Activated gamma-delta T cell treated with anti-CD3 and anti-CD28 coated beads, Interleukin-2, amount 50 U/mL, for 16 hours (primary cell): ENCODE measurements around the gene PTPRN.

ENCODE experiments used
- DNase-seq: peaks from one replicate; pipeline ENCODE4 v3.0.0-alpha.2; 2020; ENCODE audit warnings: low read depth

The PTPRN gene

DNA sequence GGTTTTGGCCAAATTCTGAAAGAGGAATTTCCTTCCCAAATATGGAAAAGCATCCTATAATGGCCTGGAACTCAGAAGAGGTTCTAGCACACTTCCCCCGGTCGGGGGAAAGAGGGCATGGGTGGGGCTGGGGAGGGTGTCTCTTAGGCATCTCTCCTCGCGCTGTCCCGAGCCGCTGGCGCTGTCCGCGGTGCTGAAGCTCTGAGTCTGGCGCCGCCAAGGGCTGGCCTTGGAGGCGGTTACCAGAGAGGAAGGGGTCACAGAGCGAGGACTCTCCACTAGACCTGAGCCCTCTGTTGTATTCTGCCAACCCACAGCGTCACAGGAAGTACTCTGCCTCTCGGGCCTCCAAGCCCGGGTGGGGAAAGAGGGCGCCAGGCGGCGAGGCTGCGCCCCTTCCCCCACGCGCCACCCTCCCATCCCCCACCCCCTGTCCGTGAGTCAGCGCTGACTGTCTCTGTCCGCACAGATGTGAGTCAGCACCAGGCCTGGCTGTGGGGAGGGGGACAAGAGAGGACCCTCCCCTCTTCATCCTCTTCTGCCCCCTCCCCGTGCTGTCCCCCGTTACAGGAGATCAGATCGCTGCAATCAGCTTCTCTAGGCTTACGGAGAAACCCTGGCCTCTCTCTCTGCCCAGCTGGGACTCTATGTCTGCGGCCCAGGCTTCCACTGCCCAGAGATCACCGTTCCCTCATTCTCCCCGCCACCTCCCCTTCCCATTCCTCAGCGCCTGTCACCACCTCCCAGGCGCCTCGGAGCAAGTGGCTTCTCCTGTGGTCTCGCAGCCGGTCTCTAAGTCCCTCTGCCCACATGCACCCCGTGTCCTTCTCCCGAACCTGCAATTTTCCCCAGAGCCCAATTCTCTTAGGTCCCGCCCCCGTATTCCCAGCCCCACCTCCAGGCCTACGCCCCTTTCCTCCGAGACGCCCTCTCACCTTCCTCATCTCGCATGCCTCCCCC, 779 bp downstream of the PTPRN start:
- peak; percentile 43 for DNase-seq

DNA sequence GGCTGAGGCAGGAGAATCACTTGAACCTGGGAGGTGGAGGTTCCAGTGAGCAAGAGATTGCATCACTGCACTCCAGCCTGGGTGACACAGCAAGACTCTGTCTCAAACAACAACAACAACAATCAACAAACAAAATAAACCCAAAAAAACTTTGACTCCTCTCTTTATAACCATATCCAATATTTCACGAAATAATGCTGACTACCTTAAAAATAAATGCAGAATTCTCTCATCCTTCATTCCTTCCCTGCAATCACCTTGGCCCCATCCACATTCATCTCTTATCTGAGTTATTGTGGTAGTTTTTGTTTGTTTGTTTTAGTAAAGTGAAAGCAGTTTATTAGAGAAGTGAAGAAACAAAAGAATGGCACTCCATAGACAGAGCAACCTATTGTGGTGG, 3.2 kb downstream of the PTPRN start:
- DNase-seq = no peak

DNA sequence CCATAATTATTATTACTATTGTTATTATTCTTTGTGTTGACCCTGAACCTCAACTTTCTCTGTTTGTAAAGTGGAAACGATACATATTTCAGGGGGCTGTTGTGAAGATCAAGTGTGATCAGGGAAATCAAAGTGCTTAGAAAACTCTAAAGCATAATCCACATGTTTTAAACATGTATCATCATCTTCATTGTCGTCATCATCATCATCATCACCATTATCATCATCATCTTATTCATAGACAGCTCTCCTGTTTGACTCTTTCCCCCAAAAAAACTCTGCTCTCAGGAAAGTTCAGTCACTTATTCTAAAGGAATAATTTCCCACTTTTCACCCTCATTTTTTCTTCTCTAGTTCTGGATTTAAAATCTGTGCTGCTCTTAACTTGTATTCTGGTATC, 5.0 kb downstream of the PTPRN start:
- no peak for DNase-seq

DNA sequence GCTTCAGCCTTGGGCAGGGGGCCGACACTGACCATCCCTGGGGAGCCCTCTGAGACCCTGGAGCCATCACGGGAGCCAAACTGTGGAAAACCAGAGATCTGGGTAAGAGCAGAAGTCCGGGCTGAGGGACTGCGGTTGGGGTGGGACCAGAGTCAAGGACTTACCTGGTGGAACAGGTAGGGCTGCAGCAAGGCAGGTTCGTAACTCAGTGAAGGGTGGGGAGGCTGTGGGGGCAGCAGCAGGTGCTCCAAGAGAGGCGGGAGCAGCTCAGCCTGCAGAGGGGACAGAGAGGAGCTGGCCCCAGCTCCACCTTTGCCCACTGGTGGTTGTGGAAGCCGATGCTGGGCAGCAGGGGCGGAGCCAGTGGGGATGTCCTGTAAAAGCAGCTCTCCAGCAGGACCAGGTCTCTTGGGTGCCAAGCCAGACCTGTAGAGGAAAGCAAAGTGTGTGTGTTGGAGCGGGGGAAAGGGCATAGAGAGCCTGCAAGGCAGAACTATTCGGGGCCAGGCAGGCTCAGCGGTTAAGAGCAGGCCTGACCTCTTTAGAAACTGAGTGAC, 6.7 kb downstream of the PTPRN start:
- no peak for DNase-seq

DNA sequence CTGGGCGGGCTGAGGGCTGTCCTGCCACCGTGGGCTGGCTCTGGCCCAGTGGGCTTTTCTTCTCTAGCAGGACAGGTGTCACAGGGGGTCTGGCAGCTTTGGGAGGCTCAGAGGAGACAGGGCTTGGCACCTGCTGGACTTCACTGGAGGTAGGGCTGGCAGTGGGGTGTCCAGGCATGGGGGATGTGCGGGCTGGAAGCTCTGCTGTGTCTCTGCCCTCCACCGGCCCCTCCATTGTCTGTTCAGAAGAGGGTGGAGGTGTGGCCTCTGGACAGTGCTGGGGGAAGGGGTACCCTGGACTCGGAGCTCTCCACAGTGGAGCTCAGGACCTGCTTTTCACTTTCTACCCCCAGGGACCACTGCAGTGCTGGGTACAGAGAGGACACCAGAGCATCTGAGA, 9.2 kb downstream of the PTPRN start:
- DNase-seq = no peak

DNA sequence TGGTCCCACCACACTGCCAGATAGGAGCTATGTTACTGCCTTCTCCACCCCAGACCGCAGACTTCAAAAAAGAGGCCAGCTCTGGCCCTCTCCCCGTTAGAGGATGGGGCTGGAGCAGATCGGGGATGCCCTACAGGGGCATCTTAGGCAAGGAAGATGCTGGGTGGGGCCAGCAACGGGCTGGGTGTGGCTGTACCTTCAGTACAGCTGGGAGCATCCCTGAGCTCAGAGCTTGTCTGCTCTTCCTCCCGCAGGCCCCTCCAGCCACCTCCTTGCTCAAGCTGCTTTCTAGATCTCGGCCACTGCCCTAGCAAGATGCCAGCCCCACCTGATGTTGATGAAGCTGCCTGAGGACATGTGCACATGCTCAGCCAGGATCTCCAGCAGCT, 9.8 kb downstream of the PTPRN start:
- DNase-seq = no peak

DNA sequence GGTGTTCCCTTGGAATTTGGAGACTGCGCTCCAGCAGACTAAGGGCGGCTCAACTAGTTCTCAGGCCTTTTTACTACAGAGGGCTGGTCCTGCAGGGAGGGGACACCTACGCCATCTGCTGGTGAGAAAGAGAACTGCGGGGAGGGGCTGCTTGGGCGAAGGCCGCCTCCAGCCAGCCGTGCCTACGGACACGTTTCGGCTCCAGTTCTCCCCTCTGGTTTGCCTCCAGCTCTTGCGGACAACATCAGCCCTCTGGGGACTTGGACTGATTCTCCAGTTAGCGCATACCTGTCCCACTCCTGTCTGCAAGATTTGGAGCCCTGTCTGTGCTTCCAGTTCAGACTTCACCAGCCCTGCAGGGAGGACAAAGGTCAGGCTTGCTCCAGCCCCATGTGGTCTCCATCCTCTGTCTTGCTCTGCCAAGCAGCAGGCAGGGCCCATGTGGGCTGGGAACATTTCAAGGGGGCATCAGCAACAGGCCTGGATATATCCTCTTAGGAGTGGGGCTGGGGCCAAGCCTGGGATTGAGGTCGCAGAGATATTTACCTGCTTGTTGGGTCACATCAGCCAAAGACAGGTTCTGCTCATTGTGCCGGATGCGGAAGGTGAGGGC, 10.3 kb downstream of the PTPRN start:
- peak; percentile 89 for DNase-seq

DNA sequence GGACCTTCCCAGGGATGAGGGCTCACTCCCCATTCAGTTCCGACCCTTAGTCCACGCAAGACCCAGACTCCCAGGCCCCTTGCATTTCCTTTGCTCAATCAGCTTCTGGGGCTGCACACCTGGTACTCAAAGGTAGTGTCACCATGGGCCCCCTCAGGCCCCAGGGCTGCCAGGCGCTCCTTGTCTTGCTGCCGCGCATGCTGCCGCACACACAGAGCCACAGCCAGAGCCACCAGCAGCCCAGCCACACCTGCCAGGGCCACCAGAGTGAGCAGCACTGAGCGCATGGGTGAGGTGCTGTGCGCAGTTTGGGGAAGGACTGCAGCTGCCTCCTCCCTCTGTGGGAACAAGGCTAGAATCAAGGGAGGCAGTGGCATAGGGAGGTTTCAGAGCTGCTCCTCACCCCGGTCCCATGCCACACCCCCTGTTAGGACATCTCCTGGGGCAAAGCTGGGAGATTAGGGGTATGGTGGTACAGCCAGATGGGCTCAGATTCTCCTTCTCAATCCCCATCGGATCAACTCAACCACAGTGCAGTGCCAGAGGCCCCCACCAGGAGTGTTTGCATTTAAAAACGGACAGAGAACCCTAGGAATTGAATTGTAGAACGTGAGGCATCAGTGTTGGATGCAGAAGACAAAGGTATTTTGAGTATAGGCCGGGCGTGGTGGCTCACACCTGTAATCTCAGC, 11.3 kb downstream of the PTPRN start:
- no peak for DNase-seq

DNA sequence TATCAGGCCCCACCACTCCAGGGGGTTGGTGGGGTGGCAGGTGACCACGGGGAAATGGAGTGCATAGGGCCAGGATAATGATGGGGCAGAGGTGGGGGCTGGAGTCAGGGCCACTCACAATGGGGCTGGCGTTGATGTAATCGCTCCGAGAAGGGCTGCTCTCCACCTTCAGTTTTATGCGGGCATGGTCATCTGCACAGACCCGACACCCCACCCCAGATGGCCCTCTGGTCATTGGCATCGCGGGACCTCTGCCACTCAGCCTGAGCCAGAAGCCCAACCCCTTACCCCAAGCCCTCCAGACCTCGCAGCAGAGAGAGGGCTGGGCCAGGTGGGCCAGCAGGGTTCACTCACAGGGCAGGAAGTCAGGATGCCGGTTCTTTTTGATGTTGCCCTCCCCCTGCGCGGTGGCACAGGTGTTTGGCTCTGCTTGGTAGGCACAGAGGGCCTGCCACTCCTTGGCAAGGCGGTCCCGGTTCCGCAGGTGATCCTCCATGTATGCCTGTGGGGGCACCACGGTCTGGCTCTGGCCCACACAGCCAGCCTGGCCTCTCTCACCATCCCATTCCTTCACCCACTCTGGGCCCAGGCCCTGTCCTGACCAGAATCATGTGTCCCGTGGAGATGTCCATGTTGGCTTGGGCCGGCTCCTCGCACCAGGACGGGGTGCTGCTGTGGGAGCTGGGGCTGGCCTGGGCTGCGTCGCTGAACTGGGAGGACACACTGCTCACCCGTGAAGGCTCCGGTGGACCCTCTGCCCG, 12.4 kb downstream of the PTPRN start:
- no peak for DNase-seq

DNA sequence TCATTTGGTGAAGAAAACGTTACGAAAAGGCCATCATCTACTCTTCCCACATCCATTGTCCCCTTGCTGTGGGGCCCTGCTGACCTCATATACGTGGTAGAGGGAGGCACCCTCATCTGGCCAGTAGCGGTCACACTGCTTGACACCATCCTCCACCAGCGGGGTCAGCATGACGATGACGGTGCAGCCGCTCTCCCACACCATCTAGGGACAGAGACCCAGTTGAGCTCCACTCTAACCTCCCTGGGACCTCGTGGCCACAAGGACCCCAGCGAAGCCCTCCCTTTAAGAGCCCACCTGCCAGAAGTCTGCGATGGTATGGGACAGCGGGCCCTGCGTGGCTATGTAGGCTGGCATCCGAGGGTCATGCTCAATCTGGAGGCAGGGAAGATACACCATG, 13.1 kb downstream of the PTPRN start:
- no peak for DNase-seq

DNA sequence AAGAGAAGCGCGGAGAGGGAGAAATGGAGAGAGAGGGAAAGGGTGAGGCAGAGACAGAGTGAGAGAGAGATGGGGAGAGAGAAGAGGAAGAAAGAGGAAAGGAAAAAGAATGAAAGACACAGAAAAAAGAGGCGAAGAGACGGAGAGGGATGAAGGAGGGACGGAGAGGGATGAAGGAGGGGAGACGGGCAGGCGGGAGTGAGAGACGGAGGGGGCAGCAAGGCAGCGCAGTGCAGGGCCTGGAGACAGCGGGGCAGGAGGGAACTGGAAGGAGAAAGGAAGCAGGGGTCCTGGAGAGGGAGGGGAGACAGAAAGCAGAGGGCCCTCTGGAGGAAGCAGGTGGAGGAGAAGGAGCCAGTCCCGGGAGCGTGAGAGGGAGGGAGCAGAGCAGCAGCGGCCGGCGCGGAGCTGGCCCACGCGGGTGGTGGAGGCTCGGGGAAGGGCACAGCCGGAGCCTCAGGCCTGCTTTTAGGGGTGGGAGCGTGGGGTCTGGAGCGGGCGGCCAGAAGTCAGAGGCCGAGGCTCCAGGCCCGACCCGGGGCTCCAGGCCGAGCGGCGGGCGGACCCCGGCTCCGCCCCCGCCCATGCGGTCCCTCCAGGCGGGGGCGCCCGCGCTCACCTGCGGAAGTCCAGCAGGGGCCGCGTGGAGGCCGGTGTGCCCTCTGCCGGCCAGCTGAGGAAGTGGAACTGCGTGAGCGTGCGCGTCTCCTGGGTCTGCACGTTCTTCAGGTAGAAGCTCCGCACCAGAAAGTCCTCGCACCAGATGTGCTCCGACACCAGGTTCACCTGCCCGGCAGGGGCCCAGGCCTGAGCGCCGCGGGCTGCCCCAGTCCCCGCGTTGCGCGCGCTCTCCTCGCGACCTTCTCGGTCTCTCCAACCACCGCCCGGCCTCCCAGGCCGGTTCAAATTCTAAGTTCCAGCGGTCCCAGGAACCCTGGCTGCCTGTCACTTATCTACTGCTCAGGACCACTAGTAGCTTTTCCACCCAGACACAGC, 14.5 kb downstream of the PTPRN start:
- DNase-seq = peak; percentile 84

DNA sequence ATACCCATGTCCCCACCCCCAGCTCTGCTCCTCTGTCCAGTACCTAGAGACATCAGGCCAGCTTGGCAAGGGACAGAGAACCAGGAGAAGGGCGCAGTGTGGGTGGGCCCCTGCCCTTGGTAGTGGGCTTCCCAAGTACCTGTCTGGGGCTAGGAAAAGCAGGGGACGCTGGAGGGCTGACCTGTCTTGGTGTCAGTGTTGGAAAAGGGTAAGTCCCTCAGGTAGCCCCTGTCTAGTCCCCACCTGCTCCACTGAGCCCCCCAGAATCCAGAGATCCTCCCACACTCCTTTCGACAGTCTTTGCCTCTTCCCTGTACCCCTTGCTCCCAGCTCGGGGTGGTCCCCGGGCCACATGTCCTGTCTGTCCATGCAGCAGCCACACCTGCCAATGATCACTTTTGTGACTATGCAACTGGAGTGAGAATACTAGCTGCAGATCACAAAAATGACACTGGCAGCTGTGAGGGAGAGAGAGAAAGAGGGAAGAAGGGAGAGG, 15.4 kb downstream of the PTPRN start:
- no peak for DNase-seq

DNA sequence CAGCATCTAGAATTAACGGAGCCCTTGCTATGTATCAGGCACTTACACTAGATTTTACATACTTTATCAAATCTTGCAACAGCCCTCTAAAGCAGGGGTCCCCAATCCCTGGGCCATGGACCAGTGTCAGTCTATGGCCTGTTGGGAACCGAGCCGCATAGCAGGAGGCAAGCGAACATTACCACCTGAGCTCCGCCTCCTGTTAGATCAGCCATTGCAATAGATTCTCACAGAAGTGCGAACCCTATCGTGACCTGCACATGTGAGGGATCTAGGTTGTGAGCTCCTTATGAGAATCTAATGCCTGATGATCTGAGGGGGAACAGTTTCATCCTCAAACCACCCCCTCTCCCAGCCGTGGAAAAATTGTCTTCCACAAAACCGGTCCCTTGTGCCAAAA, 16.6 kb downstream of the PTPRN start:
- no peak for DNase-seq

DNA sequence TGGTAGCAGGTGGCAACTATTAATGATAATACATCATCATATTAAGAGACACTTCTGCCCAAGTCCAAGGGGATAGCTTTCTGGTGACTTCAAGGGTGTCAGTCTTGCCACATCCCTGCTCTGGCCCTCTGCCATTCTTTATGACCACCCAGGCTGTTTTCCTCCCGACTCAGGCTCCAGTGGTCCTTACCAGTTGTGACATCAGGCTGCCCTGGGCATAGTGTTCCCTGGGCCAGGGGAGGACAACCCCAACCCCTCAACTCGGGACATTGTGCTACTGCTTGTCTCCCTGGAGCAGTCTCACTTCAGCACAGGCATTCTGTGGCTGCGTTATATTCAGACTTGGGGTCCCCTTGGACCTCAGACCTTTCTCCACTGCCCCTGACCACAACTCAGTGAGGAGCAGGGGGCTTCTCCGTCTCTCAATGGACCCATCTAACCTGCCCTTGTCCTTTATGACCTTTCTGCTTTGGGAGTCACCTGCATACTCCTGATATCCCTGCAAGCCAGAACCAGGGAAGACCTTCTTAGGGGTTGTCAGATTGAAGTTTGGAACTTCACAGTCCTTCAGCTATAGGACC, 17.2 kb downstream of the PTPRN start:
- no peak for DNase-seq

DNA sequence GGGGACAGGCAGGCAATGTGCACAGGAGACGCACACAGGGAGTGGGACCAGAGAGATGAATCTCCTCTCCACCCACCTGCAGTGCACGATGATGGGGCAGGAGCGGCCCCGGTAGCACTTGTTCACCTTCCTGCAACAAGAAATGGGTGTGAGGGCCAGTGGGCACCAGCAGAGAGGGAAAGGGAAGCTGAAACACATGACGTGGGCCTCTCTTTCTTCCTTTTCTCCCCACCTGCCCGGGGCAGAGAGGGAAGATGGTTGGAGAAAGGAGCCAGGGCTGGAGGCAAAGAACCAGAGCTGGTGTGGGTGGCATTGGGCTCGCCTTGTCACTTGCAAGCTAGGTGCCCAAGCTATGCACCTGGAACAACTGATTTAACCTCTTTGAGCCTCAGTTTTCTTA, 17.8 kb downstream of the PTPRN start:
- DNase-seq = no peak

DNA sequence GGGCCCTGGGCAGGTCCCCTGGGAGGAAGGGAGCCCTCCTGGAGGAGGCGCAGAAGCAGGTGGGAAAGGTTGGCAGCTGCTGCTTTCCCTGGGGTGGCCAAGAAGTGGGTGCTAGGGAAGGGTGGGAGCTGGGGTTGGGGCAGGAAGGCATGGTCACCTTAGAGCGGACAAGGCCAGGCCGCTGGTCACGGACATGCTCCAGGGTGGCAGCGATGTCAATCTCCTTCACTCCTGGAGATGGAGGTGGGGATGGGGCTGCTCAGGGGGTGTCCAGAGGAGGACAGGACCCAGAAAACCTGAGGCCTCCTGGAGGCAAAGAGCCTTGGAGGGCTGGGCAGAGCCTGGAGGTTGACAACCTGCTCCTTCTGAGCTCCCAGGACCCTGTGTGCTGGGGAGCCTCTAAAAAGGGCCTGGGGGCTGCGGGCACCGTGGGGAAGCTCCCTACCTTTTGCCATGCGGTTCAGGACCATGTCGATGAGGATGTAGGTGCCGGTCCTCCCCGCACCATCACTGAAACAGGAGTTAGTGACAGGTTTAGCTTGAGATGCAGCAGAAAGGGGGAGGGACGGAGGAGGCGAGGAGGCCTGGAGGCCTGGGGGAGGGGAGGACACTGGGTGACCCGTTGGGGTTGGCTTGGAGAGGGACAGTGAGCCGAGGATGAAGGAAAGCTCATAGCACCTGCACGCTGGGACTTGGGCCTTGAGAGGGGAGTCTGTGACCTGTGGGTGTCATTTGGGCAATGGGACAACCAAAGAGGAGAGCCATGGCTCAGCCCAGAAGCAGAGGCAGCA, 18.6 kb downstream of the PTPRN start:
- no peak for DNase-seq

DNA sequence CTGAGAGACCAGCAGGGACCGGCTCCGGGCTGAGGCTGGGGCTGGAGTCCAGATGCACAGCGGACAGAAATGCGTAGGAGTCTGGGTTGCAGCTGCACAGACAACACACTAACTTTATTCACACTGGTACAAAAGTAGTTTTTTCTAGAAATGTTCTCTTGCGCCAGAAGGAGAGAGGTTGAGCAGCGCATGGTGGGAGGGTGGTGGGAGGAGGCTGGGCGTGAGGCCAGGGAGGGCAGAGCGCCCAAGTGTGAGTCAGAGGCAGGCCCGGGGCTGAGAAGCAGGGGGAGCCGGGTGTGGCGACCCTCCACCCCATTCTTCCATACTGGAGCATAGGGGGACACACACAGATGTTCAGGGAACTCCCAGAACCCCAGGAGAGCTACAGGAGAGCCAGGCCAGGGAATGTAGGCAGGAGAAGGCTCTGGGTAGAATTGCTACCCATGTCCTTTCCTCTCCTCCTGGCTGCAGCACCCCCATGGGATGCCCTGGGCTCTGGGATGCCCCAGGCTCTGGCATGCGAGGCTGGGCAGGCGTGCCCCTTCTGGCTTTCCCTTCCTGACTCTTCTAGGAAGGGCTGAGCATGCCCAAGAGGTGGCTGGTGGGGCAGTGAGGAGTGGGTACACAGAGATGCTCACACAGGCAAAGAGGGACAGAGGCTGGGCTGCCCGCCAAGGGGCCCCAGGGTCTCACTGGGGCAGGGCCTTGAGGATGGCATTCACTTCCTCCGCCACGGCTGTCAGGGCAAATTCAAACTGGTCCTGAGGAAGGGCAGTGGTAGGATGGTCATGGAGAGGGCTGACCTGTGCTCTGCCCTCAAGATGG, 19.5 kb downstream of the PTPRN start:
- no peak for DNase-seq

DNA sequence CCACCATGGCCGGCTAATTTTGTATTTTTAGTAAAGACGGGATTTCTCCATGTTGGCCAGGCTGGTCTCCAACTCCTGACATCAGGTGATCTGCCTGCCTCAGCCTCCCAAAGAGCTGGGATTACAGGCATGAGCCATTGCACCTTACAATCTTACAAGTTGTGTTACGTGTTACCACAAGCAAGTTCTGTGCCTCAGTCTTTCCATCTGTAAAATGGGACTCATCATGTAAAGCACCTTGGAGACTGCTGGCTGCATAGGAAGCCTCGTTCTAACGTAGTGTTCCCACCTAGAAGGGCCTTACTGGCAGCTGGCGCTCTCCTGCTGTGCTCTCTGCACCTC, 20.0 kb downstream of the PTPRN start:
- DNase-seq = no peak
